Adrenal gland (tissue), 5 donors: Measurements from ENCODE around the gene METTL27.

Experiments
- CTCF ChIP-seq, 6 experiments: fragments of 450-650 bp in 4 of 6; fragments of 200-600 bp in 2 of 6; sonication (generic) in 1 of 6; IDR thresholded peaks; 1 replicate in 5 of 6; 2 replicates in 1 of 6; pipeline versions ENCODE4 v1.5.1 to v1.8.0; 2016 to 2021; ENCODE audit warnings: antibody characterized with exemption in 6 of 6, mild to moderate bottlenecking in 2 of 6, moderate library complexity in 1 of 6
- POLR2A ChIP-seq, 2 donors: fragments of 450-650 bp; IDR thresholded peaks; one replicate each; pipeline ENCODE4 v1.6.1; 2017; ENCODE audit warnings: antibody characterized with exemption in 2 of 2, mild to moderate bottlenecking in 2 of 2, moderate library complexity in 1 of 2
- donor health status: DM: no; HTN: no; CAD: no.

- TF ChIP-seq POLR2A (IDR thresholded peaks at IDR 0.05) (no peak), CTCF (IDR thresholded peaks at IDR 0.05) (no peak)
Measured at GRCh38 chr7:73828972-73829371, 13.3 kb downstream of the METTL27 start.
